Retina (tissue), 1 donor: ENCODE data around the gene C7.
"Not testable (repeated sequence)": the region's sequence is repeated elsewhere in the genome, so short reads cannot be mapped to it uniquely, and the experiment has no call there.

ENCODE experiments used
- DNase-seq: peaks from one replicate; pipeline ENCODE4 v3.0.0-alpha.2; 2016

C7 gene

GRCh38 chr5:40995801-40996586, 86.7 kb downstream of the C7 start:
- no peak for DNase-seq

GRCh38 chr5:40999142-40999541, 89.8 kb downstream of the C7 start:
- no peak for DNase-seq

- no peak for DNase-seq
These were observed 90.7 kb downstream of the C7 start for GRCh38 chr5:40999966-41000365.

- DNase-seq: no peak
These were observed 94.5 kb downstream of the C7 start for GRCh38 chr5:41003670-41004376.

- no peak for DNase-seq
These were observed 95.6 kb downstream of the C7 start for GRCh38 chr5:41004931-41005330.

GRCh38 chr5:41009232-41009631, 99.9 kb downstream of the C7 start:
- DNase-seq: no peak

- no peak for DNase-seq
These were observed 101.3 kb downstream of the C7 start for GRCh38 chr5:41010572-41010971.

- DNase-seq: no peak
These were observed 103.0 kb downstream of the C7 start for GRCh38 chr5:41012318-41012717.

- not testable (repeated sequence) for DNase-seq
These were observed 113.3 kb downstream of the C7 start for GRCh38 chr5:41022600-41022999.
